PC-9 (cell line): ENCODE measurements around the gene CPO.

Source experiments
- CTCF ChIP-seq: fragments of 200-600 bp; sonication (generic); conservative IDR thresholded peaks from 2 replicates; pipeline ENCODE4 v1.6.1; 2017; ENCODE audit warnings: mixed run types, antibody characterized with exemption, mild to moderate bottlenecking, moderate library complexity
- EZH2 ChIP-seq: fragments of 200-600 bp; sonication (generic); IDR thresholded peaks from 2 replicates; pipeline ENCODE4 v1.8.0; 2017; ENCODE audit warnings: antibody characterized with exemption, low read depth

GRCh38 chr2:206936843-206937230, 2.5 kb upstream of the CPO start:
- no peak for TF ChIP-seq CTCF
- no peak for TF ChIP-seq EZH2
